Activated CD4-positive, alpha-beta T cell treated with anti-CD3 and anti-CD28 coated beads, Interleukin-2, amount 10 ng/mL, durations not matched to agents 7 days and 5 days (primary cell): Measurements from ENCODE around the gene SERPINA5. TPM values are rescaled to one million over a fixed set of nuclear protein-coding genes. Genes with fewer than 3 reads are reported as not detected.
"Not testable (repeated sequence)": the region's sequence is repeated elsewhere in the genome, so short reads cannot be mapped to it uniquely, and the experiment has no call there.

Experiments
- CTCF ChIA-PET: fragments of 350-600 bp; sonication (Branson Sonifier 250); formaldehyde crosslinking; loops from one replicate; lab custom pipeline; 2021; ENCODE audit warnings: antibody characterized with exemption; lab: Charles Lee
- POLR2A ChIA-PET: fragments of 350-600 bp; sonication (Branson Sonifier 250); formaldehyde crosslinking; loops from one replicate; lab custom pipeline; 2021; ENCODE audit warnings: antibody characterized with exemption; lab: Charles Lee
- DNase-seq: peaks from one replicate; pipeline ENCODE4 v3.0.0-alpha.2; 2020
- H3K27ac Mint-ChIP-seq: one replicate; pipeline ENCODE4 v1.8.0; 2021; ENCODE audit warnings: mild to moderate bottlenecking, moderate library complexity, mixed read lengths
- H3K27me3 Mint-ChIP-seq: one replicate; pipeline ENCODE4 v1.8.0; 2021; ENCODE audit warnings: mixed read lengths
- H3K36me3 Mint-ChIP-seq: one replicate; pipeline ENCODE4 v1.8.0; 2021; ENCODE audit warnings: low read depth, mixed read lengths
- H3K4me1 Mint-ChIP-seq: one replicate; pipeline ENCODE4 v1.8.0; 2021; ENCODE audit warnings: mixed read lengths
- H3K4me3 Mint-ChIP-seq: one replicate; pipeline ENCODE4 v1.8.0; 2021; ENCODE audit warnings: mild to moderate bottlenecking, moderate library complexity, mixed read lengths
- H3K9me3 Mint-ChIP-seq: one replicate; pipeline ENCODE4 v1.8.0; 2021; ENCODE audit warnings: mixed read lengths
- total RNA-seq, 2 experiments: library from RNA; stranded (reverse); gene quantifications; one replicate each; pipeline ENCODE4 v1.2.3, GENCODE V29; 2021

The SERPINA5 gene
- total RNA-seq, 2 experiments from 2014 or later: not detected

DNA sequence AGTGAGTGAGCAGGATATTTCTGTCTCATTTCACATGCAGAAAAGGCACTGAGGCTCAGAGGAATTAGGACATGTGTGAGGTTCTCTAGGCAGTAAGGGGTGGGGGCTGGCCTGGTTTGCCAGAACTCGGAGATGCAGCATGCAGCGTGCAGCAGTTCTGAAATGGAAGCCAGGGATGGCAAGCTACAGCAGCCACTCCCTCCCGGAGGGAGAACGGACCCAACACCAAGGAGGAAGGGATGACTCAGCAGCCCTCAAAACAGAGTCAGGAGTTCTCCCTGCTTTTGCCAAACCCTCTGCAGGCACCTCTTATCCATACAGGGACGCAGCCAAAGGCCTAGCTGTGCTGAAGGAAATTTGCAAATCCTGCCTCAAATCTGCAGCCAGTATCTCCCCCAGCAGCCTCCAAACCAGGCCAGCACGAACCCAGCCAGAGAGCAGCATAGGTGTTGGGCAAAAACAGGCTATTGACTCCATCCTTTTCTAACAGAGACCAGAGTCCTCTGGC, 20.7 kb downstream of the SERPINA5 start:
- ChIA-PET POLR2A (no interaction called here), CTCF (no interaction called here)
- H3K4me3 Mint-ChIP-seq: no peak overlapping the region
- H3K36me3 Mint-ChIP-seq: no peaks in the 10 kb centered on the region
- H3K27me3 Mint-ChIP-seq: no peaks in the 10 kb centered on the region
- no peaks in the 10 kb centered on the region for H3K4me1 Mint-ChIP-seq
- DNase-seq: no peak
- no peak overlapping the region for H3K27ac Mint-ChIP-seq
- H3K9me3 Mint-ChIP-seq: no peaks in the 10 kb centered on the region

DNA sequence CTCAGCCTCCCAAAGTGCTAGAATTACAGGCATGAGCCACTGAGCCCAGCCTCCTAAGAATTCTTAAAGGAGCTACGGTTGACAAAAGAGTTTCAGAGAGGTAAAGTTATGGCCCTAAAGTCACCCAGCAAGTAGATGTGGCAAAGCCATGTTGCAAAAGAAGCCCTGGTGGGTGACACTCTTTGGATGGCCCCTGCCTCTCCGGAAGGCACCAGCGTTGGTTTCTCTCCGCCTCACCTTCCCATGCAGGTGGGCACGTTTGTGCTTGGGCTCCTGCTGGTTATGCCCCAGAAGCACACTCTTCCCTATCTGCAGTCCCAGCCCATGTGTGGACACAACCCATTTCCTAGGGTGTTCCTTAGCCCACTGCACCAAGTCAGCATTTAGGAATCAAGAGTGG, 21.5 kb downstream of the SERPINA5 start:
- Mint-ChIP-seq H3K4me3 (no peak overlapping the region), H3K36me3 (no peaks in the 10 kb centered on the region), H3K27ac (no peak overlapping the region), H3K4me1 (no peaks in the 10 kb centered on the region), H3K27me3 (no peaks in the 10 kb centered on the region), H3K9me3 (no peaks in the 10 kb centered on the region)
- ChIA-PET CTCF (no interaction called here), POLR2A (no interaction called here)
- DNase-seq: no peak

GRCh38 chr14:94605361-94605760, 24.1 kb downstream of the SERPINA5 start:
- no peaks in the 10 kb centered on the region for H3K36me3 Mint-ChIP-seq
- no peak overlapping the region for H3K27ac Mint-ChIP-seq
- no peak overlapping the region for H3K4me3 Mint-ChIP-seq
- DNase-seq: no peak
- CTCF ChIA-PET: no interaction called here
- H3K9me3 Mint-ChIP-seq: no peaks in the 10 kb centered on the region
- POLR2A ChIA-PET: no interaction called here
- no peaks in the 10 kb centered on the region for H3K27me3 Mint-ChIP-seq
- H3K4me1 Mint-ChIP-seq: no peaks in the 10 kb centered on the region

- CTCF ChIA-PET, H3K9me3 Mint-ChIP-seq, H3K4me3 Mint-ChIP-seq, H3K27me3 Mint-ChIP-seq, POLR2A ChIA-PET, H3K36me3 Mint-ChIP-seq, DNase-seq, H3K4me1 Mint-ChIP-seq, H3K27ac Mint-ChIP-seq: not testable (repeated sequence)
These were observed 27.7 kb downstream of the SERPINA5 start for GRCh38 chr14:94608966-94609365.

DNA sequence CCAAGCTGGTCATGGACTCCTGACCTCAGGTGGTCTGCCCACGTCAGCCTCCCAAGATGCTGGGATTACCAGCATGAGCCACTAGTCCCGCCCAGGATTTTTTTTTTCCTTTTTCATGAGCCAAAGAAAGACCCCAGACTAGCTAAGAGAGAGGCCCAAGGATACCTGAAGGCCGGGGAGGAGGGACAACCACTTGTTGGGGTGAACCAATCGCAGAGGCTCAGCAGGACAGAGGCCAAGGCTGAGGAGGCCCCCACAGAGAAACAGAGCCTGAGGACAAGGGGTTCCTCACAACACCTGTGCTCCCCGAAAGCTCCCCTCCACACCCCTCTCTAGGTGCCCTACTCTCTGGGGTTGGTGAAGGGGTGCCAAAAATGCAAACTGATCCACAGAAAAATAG, 30.0 kb downstream of the SERPINA5 start:
- Mint-ChIP-seq H3K4me1 (no peaks in the 10 kb centered on the region), H3K9me3 (no peaks in the 10 kb centered on the region), H3K27ac (no peak overlapping the region), H3K36me3 (no peaks in the 10 kb centered on the region), H3K4me3 (no peak overlapping the region), H3K27me3 (no peaks in the 10 kb centered on the region)
- ChIA-PET CTCF (interaction anchor here (1.6 kb wide), 1 partner anchor 13 kb away, joined by 4 read pairs; no protein-coding TSS in a partner anchor), POLR2A (no interaction called here)
- no peak for DNase-seq

DNA sequence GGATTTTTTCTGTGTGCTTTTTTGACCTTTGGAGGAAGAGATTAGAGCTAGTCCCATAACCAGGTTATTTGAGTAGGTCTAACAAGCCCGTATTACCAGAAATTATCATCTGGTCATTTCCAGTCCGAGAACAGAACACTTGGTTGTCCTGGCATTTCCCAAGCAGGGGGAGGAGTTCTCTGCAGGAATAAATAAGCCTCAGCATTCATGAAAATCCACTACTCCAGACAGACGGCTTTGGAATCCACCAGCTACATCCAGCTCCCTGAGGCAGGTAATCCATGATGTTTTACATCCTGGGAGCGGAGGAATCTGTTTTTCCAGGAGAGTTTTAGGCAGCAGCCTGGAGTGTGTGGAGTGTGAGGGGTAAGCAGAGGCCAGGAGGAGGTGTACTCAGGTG, 30.9 kb downstream of the SERPINA5 start, which contains the start of gene SERPINA3:
TSS of gene SERPINA3 (plus strand) at position 218 of the 400 bp plus-strand sequence. CDS start 2,051 bp downstream, outside the sequence.
- Mint-ChIP-seq H3K27ac (no peak within 1 kb of the TSS), H3K4me3 (no peak within 1 kb of the TSS), H3K4me1 (no peaks in the 10 kb centered on the region), H3K36me3 (no peaks in the 10 kb centered on the region), H3K9me3 (no peaks in the 10 kb centered on the region), H3K27me3 (no peaks in the 10 kb centered on the region)
- ChIA-PET CTCF (no interaction called here), POLR2A (no interaction called here)
- no peak for DNase-seq

DNA sequence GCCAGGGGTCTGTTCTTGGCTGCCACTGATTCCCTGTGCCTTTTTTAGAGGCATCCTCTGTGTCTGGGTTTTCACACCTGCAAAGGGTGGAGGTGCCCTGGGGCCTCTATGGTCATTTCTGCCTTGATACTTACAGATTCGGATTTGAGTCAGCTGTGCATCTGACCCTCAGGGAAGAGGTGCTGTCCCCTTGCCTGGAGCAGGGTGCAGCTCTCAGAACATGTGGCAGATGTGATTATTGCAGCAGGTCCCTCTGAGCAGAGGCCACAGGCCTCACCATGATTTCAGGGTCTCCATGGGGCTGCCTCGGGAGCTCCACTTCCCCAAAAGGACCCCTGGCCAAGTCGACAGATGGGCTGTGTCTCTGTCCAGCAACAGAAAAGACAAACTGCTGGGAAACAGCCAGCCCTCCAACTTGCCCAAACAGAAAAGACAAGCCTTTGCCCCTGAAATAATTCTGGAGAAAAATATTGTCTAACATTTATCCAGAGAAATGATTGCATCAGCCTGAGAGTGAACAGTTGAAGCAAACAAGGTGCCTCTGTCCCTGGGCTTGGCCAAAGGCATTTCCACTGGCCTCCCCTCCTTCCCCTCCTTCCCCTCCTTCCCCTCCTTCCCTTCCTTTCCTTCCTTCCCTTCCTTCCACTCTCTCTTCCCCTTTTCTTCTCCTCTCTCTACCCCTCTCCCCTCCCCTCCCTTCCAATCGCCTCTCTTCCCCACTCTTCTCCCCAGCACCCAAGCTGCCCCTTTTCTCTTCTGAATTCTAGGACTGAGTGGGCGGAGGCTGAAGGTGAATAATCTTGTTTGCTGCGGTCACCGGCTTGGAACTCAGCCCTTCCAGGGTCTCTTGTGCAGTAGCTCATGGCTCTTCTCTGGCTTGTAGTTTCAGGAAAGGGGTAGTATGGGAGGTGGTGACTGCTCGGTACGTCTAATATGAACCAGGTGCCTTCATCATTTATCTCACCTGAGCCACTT, 31.6 kb downstream of the SERPINA5 start:
- H3K9me3 Mint-ChIP-seq: no peaks in the 10 kb centered on the region
- H3K36me3 Mint-ChIP-seq: no peaks in the 10 kb centered on the region
- H3K4me1 Mint-ChIP-seq: no peaks in the 10 kb centered on the region
- no peak overlapping the region for H3K27ac Mint-ChIP-seq
- H3K4me3 Mint-ChIP-seq: no peak overlapping the region
- DNase-seq: no peak
- CTCF ChIA-PET: no interaction called here
- H3K27me3 Mint-ChIP-seq: no peaks in the 10 kb centered on the region
- POLR2A ChIA-PET: no interaction called here

- no peaks in the 10 kb centered on the region for H3K27me3 Mint-ChIP-seq
- H3K4me1 Mint-ChIP-seq: no peaks in the 10 kb centered on the region
- ChIA-PET POLR2A (no interaction called here), CTCF (no interaction called here)
- no peaks in the 10 kb centered on the region for H3K36me3 Mint-ChIP-seq
- no peak overlapping the region for H3K27ac Mint-ChIP-seq
- DNase-seq: no peak
- H3K9me3 Mint-ChIP-seq: no peaks in the 10 kb centered on the region
- H3K4me3 Mint-ChIP-seq: no peak overlapping the region
These were observed 32.8 kb downstream of the SERPINA5 start for GRCh38 chr14:94613720-94614644.

DNA sequence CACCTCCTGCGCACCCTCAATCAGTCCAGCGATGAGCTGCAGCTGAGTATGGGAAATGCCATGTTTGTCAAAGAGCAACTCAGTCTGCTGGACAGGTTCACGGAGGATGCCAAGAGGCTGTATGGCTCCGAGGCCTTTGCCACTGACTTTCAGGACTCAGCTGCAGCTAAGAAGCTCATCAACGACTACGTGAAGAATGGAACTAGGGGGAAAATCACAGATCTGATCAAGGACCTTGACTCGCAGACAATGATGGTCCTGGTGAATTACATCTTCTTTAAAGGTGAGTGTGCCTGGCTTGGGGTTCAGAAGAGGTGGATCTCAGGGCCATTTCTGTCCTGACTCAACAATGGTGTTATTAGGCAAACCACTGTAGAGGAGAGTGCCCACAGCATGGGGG, 33.6 kb downstream of the SERPINA5 start:
- H3K4me1 Mint-ChIP-seq: no peaks in the 10 kb centered on the region
- no peaks in the 10 kb centered on the region for H3K27me3 Mint-ChIP-seq
- POLR2A ChIA-PET: no interaction called here
- no peaks in the 10 kb centered on the region for H3K9me3 Mint-ChIP-seq
- no peak for DNase-seq
- H3K36me3 Mint-ChIP-seq: no peaks in the 10 kb centered on the region
- no peak overlapping the region for H3K4me3 Mint-ChIP-seq
- CTCF ChIA-PET: no interaction called here
- no peak overlapping the region for H3K27ac Mint-ChIP-seq

DNA sequence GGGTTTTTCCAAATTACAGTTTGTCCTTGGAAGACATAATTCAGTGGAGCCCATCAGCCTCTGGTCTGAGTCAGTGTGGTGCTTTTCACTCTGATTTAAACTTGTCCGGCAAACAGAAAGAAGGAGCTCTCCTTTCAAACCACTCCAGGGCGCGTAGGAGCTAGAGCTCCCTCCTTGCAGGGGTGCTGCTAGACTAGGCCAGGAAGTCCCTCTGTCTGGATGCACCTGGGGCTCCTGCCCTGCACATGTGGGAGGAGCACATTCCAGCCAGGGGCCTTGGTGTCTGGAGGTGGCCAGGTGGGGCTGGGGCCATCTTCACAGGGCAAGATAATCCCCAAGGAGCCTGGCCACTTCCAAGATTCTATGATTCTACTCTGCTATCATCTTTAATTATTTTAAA, 34.0 kb downstream of the SERPINA5 start:
- Mint-ChIP-seq H3K27ac (no peak overlapping the region), H3K27me3 (no peaks in the 10 kb centered on the region), H3K9me3 (no peaks in the 10 kb centered on the region), H3K36me3 (no peaks in the 10 kb centered on the region), H3K4me1 (no peaks in the 10 kb centered on the region), H3K4me3 (no peak overlapping the region)
- DNase-seq: no peak
- ChIA-PET POLR2A (no interaction called here), CTCF (no interaction called here)

- no peak overlapping the region for H3K4me3 Mint-ChIP-seq
- no peaks in the 10 kb centered on the region for H3K9me3 Mint-ChIP-seq
- H3K36me3 Mint-ChIP-seq: no peaks in the 10 kb centered on the region
- no peaks in the 10 kb centered on the region for H3K27me3 Mint-ChIP-seq
- ChIA-PET CTCF (no interaction called here), POLR2A (no interaction called here)
- DNase-seq: no peak
- no peaks in the 10 kb centered on the region for H3K4me1 Mint-ChIP-seq
- H3K27ac Mint-ChIP-seq: no peak overlapping the region
These were observed 34.8 kb downstream of the SERPINA5 start for GRCh38 chr14:94615823-94616570.

DNA sequence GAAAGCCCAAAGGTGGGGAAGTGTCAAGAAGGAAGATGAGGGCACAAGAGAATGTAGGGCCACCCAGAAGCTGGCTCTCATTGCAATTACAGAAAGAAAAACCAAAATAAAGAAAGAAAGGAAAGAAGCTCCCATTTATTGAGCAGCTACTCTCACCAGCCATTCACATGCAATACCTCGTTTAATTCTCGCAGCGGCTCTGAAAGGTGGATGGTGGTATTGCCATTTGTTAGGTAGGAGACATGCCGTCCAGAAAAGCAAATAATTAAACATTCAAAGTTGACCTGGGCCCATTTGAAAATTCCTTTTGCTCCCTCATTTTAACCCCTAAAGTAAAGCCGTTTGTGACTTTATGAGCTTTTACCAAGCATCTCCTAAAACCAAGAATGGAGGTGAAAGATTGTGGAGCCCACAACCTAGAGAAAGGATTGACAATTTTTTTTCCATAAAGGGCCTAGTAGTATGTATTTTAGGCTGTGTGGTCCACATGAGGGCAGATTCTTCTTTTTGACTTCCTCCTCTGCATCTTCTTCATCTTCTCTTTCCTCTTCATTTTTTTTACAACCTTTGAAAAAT, 36.2 kb downstream of the SERPINA5 start:
- DNase-seq: no peak
- no peaks in the 10 kb centered on the region for H3K27me3 Mint-ChIP-seq
- H3K9me3 Mint-ChIP-seq: no peaks in the 10 kb centered on the region
- no peak overlapping the region for H3K4me3 Mint-ChIP-seq
- no peak overlapping the region for H3K27ac Mint-ChIP-seq
- CTCF ChIA-PET: no interaction called here
- H3K36me3 Mint-ChIP-seq: no peaks in the 10 kb centered on the region
- H3K4me1 Mint-ChIP-seq: no peaks in the 10 kb centered on the region
- POLR2A ChIA-PET: no interaction called here
